Placental epithelial cell (primary cell): ENCODE measurements around the gene C15orf62. TPM values are rescaled to one million over a fixed set of nuclear protein-coding genes. Genes with fewer than 3 reads are reported as not detected.

Experiments
- small RNA-seq: library from RNA; depleted of rRNA; stranded (forward); fragments of <200 nt; gene quantifications from one replicate; pipeline ENCODE3, GENCODE V24; 2012
- total RNA-seq: library from RNA; depleted of rRNA; stranded (reverse); fragments of >200 nt; gene quantifications from 2 replicates; pipeline ENCODE4 v1.2.3, GENCODE V29; 2012

C15orf62 gene, protein sequence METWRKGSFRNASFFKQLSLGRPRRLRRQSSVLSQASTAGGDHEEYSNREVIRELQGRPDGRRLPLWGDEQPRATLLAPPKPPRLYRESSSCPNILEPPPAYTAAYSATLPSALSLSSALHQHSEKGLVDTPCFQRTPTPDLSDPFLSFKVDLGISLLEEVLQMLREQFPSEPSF
- total RNA-seq, result under 0.01 and 0.33 TPM in 2 replicates

DNA sequence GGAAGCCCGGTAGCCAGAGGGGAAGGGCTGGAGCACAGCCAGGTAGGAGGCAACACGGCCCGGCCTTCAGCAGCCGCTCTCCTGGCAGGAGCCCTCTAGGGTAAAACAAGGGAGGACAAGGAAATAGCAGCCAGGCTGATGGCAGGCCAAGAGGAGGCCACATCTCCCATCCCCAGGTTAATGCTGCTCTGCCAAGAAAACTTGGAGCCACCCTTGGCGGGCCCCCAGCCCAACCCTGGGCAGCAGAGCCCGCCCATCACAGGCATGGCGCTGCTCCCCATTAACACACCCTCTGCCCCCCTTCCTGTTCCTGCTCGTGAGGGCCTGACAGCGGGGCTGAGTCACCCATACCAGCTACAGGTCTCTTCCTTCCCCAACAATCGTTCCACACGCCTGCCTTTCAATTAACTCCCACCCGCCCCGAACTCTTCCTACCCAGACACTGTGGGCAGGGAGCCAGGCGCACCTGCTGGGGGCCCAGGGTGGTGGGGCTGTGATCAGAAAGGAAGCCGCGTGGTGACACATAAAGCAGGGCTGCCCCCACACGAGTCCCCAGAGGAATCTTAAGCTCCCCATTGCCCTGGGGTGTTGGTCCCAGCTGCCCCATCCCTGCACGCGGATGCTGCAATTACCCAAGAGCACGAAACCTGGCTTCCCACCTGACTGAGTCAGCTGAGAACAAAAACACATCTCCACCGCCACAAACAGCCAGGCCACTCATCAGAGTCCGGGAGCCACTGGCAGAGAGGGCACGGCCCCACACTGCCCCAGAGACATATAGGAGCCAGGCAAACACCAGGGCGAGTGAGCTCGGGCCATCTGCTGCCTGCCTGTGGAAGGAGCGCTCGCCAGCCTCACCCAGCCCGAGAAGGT, at the start of gene C15orf62:
TSS of gene C15orf62 (plus strand) at position 707 of the 873 bp plus-strand sequence. CDS start 516 bp downstream, outside the sequence.

DNA sequence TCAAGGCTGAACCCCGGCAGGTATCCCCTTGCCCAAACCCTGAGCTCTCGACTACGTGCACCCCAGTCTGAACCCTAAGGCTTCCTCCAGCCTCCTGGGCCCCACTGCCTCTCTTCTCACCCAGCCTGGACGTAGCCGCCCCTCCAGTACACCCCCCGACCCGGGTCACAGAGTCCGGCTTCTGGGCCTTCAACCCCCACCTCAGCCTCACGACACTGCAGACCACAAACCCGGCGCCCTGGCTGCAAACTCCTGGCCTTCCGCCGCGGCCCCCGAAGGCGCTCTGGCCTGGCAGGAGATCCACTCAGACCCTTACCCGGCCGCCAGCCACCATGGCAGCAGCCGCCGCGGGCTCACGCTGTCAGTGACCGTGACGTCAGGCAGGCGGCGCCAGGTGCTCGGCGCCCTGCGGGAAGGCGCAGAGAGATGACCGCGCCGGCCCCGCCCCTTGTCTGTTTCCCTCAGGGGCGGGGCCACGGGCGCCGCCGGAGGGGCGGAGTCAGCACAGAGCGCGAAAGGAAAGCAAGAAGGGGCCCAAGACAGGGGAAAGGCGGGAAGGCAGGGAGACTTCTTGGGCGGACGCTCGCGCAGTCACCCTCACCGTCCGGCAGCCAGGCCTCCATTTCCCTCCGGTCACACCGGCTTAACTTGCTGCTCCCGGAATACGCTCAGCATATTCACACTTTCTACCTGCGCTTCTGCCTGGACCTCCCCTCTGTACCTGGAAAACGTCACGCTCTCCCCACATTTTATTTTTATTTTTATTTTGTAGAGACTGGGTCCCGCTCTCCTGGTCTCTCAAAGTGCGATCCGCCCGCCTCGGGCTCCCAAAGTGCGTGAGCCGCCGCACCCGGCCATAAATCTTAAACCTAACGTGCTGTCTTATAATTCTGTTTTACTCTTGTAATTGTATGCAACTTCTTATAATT, 14.6 kb upstream of the C15orf62 start, which contains the start of gene RMDN3:
TSS of gene RMDN3 (minus strand) at position 372 of the 929 bp plus-strand sequence. CDS start 471 bp downstream, outside the sequence.

DNA sequence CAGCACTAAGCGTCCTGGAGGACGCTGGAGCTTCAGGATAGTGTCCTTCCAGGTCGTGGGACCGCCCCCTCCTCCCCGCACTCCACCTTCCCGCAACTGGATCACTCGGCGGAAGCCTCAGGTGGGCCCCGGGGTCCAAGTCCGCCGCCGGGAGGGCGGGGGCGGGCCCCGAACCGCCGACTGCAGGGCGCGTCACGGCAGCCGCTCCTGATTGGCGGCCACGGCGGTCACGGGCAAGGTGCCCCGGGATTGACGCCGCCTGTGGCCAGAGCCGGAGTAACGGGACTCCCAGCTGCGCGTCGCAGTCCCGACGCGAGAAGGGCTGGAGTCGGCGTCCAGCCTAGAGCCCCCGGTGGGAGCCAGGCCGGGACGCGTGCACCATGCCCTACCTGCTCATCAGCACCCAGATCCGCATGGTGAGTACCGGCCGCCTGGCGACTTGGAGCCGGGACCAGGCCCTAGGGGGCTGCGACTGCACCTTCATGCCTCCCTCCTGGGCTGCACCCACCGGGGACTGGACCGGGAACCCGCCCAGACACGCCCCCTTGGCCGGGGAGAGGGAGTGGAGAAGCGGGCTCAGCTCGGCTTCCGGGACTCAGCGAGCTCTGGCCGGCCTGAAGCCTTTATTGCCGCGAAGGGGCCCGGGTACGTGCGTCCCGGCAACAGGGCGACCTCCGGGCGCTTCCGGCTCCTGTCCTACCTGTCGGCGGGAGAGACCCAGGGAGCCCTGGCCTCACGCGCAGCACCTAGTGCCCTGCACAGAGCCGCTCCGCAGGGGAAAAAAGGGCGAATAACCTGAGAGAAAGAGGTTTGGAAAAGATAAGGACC, 5.8 kb upstream of the C15orf62 start, which contains the start of gene GCHFR:
TSS of gene GCHFR (plus strand) at position 268 of the 828 bp plus-strand sequence. CDS start at position 381, 113 bp downstream.

DNA sequence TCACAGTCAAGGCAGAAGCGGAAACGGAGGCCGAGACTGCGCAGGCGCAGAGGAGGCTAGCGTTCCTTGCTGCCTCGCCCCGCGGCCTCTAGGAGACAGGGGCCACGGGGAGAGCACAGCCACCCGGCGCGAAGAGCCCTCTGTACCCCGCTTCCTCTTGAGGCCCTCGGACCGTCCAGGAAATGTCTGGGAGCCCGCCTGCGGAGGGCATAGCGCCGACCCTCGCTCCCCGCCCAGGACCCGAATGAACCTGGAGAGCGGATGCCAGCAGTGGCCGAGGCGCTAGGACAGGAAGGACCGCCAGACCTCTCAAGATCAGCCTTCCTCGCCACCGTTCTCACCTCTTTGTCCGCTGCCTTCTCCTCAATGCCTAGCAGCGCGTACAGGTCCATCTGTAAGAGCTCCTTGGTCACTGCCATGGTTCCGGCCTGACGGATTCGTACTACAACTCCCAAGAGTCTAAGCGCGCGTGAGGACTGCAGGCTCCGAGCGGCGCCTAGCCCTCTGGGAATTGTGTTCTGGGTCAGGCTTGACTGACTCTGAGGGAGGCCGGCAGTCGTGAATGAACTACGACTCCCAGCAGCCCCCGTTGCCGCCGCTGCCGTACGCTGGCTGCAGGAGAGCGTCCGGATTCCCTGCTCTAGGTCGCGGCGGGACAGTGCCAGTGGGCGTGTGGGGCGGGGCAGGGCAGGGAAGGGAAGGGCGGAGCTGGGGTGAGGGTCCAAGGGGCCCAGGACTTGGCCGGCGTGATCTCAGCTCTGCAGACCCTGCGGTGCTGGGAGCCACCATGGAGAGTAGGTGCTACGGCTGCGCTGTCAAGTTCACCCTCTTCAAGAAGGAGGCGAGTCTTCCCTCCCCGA, 37.5 kb downstream of the C15orf62 start, which contains the start of the genes DNAJC17 and ZFYVE19:
TSS of gene DNAJC17 (minus strand) at position 446 of the 860 bp plus-strand sequence. CDS start at position 419, 27 bp downstream.
TSS of gene ZFYVE19 (plus strand) at position 62 of the 860 bp plus-strand sequence. CDS start at position 563, 501 bp downstream.

Small RNAs within 50 kb of the gene (small RNA-seq; reads per million reads assigned to genes)
- gene SUMO2P15, result not detected

Other genes with a start within 250 kb of the C15orf62 start
- 20.0 and 38.9 TPM in 2 replicates for gene CCDC32, start 204.9 kb upstream of the C15orf62 start, total RNA-seq
- 9.4 and 14.6 TPM in 2 replicates for gene RPUSD2, start 200.7 kb upstream of the C15orf62 start, total RNA-seq
- 3.9 and 10.8 TPM in 2 replicates for gene KNL1, start 175.7 kb upstream of the C15orf62 start, total RNA-seq
- 4.3 and 4.7 TPM in 2 replicates for gene RAD51, start 74.8 kb upstream of the C15orf62 start, total RNA-seq
- gene RMDN3, start 14.7 kb upstream of the C15orf62 start, total RNA-seq, result 13.3 and 16.1 TPM in 2 replicates
- 4.3 and 5.5 TPM in 2 replicates for gene GCHFR, start 5.9 kb upstream of the C15orf62 start, total RNA-seq
- 27.5 and 29.2 TPM in 2 replicates for gene ZFYVE19, start 37.1 kb downstream of the C15orf62 start, total RNA-seq
- 20.0 and 23.9 TPM in 2 replicates for gene DNAJC17, start 37.5 kb downstream of the C15orf62 start, total RNA-seq
- not detected in 2 replicates for gene PPP1R14D, start 58.7 kb downstream of the C15orf62 start, total RNA-seq
- gene SPINT1, start 74.1 kb downstream of the C15orf62 start, total RNA-seq, result 122 and 190 TPM in 2 replicates
- 0.33 TPM in 1 of 2 replicates, not detected in the other for gene RHOV, start 104.3 kb downstream of the C15orf62 start, total RNA-seq
- gene VPS18, start 124.5 kb downstream of the C15orf62 start, total RNA-seq, result 24.3 and 38.9 TPM in 2 replicates
- 0.22 TPM in 1 of 2 replicates, not detected in the other for gene DLL4, start 159.4 kb downstream of the C15orf62 start, total RNA-seq
- gene CHAC1, start 183.5 kb downstream of the C15orf62 start, total RNA-seq, result 3.9 and 27.5 TPM in 2 replicates